Hippocampal formation (tissue), 2 donors: ENCODE measurements around the gene TFEB.

Source experiments
- DNase-seq, 2 donors: peaks; one replicate each; lab custom pipeline; 2025; lab: John Stamatoyannopoulos, UW

The TFEB gene

DNA sequence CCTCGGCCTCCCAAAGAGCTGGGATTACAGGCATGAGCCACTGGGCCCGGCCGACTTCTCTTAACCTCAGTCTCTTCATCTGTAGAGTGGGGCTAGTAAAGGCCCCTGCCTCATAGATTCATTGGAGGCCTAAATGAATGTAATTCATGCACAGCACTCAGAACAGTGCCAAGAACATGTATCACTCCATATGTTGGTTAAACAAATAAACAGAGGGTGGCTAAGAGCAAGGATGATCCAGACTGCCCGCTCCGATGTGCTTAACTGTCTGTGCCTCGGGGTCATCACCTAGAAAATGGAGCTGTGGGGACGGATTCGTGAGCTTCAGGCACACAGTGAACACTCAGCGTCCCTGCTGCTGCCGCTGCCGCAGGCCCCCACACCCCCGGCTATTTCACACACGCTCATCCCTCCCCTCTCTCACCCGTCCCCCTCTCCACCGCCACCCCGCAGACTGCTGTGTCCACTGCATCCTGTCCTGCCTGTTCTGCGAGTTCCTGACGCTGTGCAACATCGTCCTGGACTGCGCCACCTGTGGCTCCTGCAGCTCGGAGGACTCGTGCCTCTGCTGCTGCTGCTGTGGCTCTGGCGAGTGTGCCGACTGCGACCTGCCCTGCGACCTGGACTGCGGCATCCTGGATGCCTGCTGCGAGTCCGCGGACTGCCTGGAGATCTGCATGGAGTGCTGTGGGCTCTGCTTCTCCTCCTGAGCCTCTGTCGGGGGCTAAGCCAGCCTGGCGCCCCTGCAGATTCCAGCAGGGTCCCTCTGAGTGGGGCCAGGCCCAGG is 82.3 kb downstream of the TFEB start:
- DNase-seq, result no peak

DNA sequence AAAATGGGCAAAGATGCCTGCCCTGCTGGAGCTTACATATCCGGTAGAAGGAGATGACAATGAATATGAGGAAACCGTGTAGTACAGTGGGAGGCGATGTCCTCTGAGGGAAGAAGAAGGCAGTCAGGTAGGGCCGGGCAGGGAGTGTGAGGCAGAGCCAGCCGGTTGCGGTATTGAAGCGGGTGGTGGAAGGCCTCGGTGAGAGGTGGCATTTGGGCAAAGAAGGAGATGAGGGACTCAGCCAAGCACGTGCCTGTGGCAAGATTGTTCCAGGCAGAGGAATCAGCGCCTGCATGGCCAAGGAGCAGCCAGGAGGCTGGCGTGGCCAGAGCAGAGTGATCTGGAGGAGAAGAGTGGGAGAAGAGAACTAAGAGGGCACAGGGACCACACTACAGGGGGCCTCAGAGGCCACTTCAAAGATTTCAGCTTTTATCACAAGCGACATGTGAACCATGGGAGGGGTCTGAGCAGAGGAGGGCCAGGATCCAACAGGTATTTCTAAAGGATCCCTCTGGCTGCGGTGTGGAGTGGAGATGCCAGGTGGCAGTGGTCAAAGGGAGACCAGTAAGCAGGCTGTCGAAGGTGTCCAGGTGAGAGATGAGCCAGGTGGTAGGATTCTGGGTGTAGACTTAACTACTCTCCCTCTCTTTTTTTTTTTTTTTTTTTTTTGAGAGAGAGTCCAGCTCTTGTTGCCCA is 83.3 kb downstream of the TFEB start:
- no peak for DNase-seq

GRCh38 chr6:41651246-41651961 is 84.0 kb downstream of the TFEB start:
- no peak for DNase-seq

DNA sequence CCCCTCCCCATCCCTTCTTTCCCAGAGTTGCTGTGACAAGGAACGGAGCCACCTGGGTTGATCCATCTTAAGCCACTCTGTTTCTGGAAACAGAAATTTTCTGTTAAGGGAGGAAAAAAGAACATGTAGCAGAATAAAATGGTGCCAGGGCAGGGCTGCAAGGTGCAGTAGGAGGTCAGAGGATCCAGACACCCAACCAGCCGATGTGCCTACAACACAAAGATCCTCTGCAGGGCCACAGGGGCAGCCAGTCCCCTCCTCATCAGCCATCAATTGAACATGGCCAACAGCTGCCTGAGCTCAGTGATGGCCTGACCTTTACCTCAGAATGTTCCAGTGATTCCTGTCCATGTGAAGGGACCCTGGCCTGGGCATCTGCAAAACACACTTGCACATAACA is 85.3 kb downstream of the TFEB start:
- no peak for DNase-seq

GRCh38 chr6:41649596-41649995 is 85.8 kb downstream of the TFEB start:
- no peak for DNase-seq

GRCh38 chr6:41648921-41649320 is 86.5 kb downstream of the TFEB start:
- no peak for DNase-seq

DNA sequence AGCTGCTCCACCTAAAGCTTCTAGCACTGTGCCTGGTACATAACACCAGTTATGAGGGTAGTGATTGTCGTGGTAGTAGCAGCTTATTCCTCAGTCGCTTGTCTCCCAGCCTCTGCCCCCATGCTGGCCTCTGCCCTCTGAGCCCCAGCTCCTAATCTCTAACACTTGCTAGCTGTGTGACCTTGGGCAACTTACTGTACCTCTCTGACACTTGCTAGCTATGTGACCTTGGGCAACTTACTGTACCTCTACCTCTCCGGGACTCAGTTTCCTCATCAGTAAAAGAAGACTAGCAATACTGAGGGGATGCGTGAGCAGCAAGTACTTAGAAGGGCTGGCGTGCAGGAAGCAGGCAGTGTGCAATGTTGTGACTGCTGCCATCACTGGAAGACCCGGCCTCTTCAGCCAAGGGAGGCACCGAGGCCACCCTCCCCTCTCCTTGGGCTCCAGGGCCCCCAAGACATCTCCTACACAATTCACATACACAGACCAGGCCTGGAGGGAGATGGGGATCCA is 87.3 kb downstream of the TFEB start:
- DNase-seq, result no peak

DNA sequence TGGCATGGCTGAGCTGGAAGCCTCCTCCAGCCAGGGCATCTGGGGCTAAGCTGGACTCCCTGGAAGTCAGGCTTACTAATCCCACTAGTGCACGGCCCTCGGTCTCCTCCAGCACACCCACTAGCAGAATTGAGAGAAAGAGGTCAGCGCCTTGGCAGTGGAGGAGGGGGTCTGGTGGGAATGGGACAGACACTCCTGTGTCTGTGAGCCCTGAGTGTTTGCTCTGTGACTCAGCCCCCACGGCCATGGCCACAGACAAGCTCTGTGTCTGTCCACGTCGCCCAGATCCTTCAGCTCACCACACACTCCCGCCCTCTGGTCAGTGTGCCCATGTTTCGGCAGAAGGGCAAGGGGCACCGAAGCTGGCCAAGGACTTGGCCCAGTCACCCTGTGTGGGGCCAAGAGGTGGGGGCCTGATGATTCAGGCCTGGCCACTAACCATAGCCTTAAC is 88.3 kb downstream of the TFEB start:
- no peak for DNase-seq

DNA sequence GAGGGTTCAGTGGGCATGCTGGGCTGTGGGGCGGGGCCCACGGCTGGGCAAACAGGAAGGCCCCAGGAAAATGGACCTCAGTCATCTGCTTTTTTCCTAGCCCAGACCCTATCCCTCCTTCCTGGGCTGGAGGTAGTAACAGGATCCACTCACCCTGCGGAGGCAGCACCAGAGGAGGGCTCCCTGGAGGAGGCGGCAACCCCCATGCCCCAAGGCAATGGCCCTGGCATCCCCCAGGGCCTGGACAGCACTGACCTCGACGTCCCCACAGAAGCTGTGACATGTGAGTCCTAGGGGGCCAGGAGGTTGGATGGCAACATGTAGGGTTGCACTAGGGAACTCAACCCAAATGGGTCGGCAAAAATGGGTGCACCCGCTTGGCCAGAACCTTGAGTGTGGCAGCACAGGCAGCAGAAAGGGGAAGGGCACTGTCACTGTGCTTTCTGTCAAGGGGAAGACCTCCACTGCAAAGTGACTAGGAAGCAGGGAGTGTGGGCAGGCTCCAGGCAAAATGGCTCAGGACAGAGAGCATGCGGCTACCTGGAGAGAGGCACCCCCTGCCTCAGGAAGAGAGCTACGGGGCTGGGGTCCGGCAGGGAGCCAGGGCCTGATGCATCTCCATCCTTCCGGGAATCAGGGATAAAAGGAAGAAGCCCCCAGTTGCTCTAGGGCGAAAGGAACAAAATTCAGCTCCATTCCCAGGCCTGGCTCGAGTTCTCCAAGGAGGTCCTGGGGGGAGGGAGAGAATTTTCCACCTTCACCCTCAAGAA is 89.2 kb downstream of the TFEB start:
- no peak for DNase-seq

DNA sequence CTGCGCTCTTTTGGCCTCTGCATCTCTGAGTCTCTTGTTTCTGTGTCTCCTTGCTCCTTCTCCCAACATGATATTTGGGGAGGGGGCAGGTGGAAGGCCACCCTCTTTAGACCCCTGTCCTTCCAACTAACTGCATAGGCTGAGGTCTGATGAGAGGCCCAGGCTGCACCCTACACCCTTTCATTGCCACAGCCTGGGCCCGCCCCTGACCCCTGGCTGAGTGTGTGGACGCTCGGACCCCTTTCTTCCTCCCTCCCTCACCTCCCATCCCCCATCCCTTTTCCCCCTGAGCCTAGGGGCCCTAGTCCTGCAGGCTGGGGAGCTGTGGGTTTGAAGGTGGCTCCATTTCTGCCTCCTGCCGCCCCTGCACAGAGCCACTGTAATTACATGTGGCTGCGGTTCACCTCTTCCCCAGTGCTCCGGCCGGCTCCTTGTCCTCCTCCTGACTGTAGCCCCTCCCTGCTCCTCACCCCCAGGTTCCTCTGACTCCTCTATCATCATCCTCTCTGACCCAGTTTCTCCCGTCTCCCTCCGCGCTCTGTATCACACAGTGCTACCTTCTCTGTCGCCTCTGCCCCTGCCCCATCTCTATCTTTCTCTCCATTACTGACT is 90.3 kb downstream of the TFEB start:
- no peak for DNase-seq

DNA sequence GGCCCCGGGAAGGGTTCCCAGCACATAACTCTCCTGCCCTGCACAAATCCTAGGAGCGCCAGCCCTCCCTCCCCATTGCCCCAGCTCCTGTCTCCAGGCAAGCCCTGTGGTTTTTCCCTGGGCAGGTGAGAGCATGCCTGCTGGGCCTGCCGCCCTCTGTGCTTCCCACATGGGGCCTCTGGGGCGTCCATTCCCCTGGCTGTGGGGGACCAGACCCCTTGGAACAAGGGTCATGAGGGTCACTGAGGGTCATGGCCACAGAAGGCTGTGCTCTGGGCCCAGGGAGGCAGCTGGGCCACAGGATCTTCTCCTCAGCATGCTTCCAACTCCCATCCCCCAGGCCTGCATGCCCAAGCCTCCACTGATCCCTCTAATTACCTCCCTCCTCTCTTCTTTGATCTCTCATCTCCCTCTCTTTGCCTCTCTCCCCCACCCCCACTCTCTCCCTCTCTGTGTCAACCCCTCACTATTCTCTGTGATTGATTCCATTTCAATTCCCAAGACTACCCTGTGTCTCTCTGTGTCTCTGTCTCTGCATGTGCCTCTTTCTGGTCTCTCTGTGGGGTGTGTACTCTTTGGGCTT is 91.0 kb downstream of the TFEB start:
- no peak for DNase-seq

DNA sequence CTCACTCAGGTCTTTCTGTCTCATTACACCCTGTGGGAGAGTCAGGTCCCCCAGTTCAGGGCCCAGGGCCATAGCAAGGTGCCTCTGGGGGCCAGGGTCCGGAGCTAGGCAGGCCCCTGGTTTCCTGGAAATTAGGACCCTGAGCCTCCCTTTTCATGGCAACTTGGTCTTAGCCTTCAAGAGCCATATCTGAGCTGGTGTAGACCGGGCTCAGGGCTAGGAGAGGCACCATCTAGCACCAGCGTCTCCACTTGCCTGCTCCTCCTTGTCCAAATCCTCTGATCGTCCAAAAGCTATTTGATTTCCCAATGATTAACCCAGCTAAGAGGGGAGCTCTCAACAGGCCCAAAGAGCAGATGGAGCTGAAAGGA is 91.5 kb downstream of the TFEB start:
- no peak for DNase-seq

GRCh38 chr6:41642960-41643898 is 92.2 kb downstream of the TFEB start:
- DNase-seq, result no peak

GRCh38 chr6:41642090-41642959 is 93.1 kb downstream of the TFEB start:
- no peak for DNase-seq

- no peak for DNase-seq
These were observed 94.0 kb downstream of the TFEB start for GRCh38 chr6:41641352-41641925.

GRCh38 chr6:41640426-41640825 is 95.0 kb downstream of the TFEB start:
- no peak for DNase-seq

- no peak for DNase-seq
These were observed 95.5 kb downstream of the TFEB start for GRCh38 chr6:41639809-41640371.
